HG02759 (cell line): Measurements from ENCODE around the gene KCNIP2.
A peak's percentile ranks its signal among the peaks of the same experiment; 100 is the strongest.

Experiments
- ATAC-seq: cut with Tn5 transposase; IDR thresholded peaks from one replicate; pipeline ENCODE4 v1.9.1; 2021; ENCODE audit warnings: mild to moderate bottlenecking, moderate library complexity; ENCODE audit not compliant: unreplicated experiment

The KCNIP2 gene

DNA sequence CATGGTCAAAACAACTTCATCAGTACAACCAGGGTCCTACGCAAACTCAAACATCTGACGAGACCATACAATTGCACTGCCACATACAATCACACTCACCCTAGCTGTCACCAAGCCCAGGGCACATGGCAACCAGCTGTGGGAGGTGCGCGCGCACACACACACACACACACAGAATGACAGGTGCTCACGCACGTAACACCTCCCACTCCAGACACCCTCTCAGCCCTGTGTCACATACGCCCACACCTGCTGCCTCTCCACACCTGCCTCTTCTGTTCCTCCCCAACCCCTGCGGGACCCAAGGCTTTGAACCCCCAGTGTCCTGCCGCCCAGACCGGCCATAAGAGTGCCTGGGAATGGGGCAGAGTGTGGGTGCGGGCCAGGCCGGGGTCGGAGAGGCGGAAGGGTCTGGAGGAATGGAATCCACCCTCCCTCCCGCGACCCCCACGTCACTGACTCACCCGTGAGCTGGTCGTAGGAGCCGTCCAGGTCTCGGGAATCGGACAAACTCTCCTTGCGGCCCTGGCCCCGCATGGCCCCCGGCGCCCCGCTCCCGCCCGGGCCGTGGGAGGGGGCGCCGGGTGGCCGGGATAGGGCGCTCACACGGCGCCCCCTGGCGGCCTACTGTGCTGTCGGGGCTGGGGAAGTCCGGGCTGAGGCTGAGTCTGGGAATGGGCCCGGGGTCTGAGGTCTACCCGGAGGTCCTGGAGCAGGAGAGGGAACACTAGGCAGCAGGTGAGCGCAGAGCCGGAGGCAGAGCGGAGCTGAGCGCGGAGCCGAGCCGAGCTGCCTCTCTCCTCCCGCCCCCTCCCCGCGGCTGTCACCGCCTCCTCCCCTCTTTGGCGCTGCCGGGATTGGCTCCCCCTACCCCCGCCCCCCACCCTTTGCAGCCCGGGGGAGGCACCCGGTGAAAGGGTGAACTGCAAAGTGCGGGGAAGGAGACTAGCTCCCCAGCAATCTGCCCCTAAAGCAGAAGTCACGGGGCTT is at the start of gene KCNIP2:
TSS of gene KCNIP2 (minus strand) at position 769 of the 990 bp plus-strand sequence. CDS start at position 537, 232 bp downstream.
- no peak for ATAC-seq

DNA sequence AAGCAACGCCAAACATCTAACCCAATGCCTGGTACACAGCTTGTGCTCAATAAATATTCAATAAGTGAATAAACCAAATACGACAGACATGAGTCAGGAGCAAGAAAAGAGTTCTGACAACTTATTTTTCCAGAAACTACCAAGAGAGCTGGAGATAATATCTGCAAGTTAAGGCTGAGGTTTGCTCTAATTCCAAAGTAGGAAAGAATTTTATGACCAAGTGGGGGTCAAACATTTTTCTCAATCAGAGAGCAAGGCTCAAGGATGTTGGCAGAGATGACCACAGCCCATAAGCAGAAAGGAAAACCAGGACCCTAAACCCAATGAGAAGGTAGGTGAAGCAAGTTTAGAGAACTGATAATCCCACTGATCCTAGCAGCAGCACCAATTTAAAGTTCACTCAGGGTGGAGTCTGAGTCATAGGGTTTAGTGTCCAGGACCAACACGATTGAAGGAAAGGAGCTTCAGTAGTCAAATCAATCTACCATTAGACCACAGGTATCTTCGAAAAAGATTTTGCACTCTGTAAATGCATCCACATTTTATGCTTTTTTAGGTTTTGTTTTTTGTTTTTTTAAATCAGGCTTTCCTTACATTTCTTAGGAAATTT is 49.3 kb upstream of the KCNIP2 start:
- ATAC-seq, result no peak

GRCh38 chr10:101889256-101890210 is 45.9 kb upstream of the KCNIP2 start:
- peak; percentile 67 for ATAC-seq

GRCh38 chr10:101888251-101888949 is 44.8 kb upstream of the KCNIP2 start:
- no peak for ATAC-seq

DNA sequence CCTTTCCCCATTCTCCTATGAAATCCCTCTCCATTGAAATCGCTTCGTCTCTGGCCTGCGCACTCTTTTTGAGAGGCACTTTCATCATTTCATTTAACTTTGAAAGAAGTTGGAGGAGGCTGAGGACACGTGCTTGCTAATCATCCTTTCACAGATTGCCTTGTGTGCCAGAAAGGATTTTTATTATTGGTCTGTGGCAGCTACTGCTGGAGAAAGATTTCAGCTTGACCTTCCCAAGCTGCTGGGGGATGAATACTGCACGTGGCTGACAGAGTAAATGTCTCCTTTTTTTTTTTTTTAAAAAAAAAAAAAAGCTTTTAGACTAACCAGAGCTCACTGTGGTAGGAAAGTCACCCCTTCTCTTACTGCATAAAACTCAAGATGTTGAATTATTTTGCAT is 44.2 kb upstream of the KCNIP2 start:
- no peak for ATAC-seq

- ATAC-seq, result no peak
These were observed 43.1 kb upstream of the KCNIP2 start for GRCh38 chr10:101886521-101887312.

GRCh38 chr10:101881036-101881774 is 37.6 kb upstream of the KCNIP2 start:
- ATAC-seq, result no peak

GRCh38 chr10:101880232-101880573 is 36.6 kb upstream of the KCNIP2 start:
- ATAC-seq, result no peak

GRCh38 chr10:101879456-101880231 is 36.0 kb upstream of the KCNIP2 start:
- no peak for ATAC-seq

DNA sequence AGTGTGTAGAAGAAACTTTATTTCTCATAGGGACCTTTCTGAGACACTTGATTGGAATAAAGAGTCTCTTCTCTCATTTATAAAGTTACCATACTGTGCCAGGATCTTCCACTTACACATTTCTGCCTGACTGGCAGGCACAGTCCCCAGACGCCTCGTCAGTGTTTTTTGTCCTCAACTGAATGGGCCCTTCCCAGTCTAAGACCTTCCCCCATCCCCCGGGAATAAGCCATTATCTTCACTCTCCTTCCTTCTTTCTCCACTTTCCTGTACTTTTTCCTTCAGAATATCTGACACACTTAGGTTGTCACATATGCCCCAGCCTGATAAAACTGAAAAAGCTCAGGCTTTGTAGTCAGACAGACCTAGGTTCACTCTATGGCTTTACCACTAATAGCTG is 35.3 kb upstream of the KCNIP2 start:
- ATAC-seq, result no peak

DNA sequence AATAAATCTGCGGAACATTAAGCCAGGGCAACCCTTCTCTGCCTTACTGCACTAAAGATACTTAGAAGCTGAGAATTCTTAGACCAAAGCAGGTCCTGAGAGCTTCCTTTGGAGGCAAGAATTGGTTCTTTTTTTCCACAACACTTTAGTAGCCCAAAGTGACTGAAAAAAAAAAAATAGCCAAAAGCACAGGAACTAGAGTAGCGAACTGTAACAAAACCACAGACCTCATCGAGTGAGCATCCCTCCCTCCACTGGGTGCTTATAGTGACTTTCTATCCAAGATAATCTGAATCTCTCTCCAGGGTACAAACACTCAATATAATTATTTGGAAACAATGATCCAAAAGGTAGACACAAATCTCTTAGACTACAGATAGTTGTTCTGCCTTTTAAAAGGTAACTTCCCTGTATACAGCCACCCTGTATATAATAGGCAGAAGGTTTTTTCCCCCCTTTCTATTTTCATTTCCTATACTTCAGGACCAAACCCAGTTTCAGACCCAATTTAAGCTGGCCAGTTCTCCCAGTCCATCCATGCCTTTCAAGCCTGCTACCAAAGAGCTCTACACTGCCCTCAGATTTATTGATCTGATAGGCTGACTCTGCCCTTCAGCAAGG is 31.6 kb upstream of the KCNIP2 start:
- ATAC-seq, result no peak

- ATAC-seq, result no peak
These were observed 30.7 kb upstream of the KCNIP2 start for GRCh38 chr10:101874252-101874651.

GRCh38 chr10:101867931-101868330 is 24.3 kb upstream of the KCNIP2 start:
- ATAC-seq, result no peak

GRCh38 chr10:101859530-101859929 is 15.9 kb upstream of the KCNIP2 start:
- peak; percentile 17 for ATAC-seq

DNA sequence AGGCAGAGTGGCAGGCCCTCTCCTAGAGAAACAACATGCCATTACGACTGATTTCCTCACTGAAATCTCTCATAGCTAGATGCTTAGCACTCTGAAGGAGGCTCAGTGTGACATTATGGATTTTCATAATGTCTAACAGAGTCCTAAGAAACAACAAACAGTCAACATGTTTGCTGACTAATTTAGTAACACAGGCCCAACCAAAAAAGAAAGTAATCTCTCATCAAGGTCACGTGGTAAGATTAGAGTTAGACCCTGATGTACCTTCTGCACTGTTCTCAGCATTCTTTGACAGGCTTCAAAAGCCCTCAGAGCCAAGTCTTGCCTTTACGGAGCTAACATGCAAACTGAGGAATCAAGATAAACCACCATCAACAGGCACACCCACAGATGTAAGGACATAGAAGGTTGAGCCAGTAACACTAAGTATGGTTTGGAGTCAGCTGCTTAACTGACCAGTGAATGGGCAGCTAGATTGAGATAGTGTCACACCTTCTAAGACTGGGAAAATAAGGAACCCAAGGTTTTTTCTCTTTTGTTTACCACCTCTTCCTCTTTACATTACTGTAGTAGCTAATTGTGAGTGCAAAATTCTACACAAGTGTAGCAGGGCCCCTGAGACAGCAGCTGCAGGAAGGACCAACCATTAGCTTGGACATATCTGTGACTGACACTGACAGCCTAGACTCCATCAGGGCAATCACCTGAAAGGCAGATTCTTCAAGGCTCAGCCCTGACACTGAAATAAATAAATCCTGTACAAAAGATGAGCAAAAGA is 15.3 kb upstream of the KCNIP2 start:
- ATAC-seq, result peak; percentile 75

DNA sequence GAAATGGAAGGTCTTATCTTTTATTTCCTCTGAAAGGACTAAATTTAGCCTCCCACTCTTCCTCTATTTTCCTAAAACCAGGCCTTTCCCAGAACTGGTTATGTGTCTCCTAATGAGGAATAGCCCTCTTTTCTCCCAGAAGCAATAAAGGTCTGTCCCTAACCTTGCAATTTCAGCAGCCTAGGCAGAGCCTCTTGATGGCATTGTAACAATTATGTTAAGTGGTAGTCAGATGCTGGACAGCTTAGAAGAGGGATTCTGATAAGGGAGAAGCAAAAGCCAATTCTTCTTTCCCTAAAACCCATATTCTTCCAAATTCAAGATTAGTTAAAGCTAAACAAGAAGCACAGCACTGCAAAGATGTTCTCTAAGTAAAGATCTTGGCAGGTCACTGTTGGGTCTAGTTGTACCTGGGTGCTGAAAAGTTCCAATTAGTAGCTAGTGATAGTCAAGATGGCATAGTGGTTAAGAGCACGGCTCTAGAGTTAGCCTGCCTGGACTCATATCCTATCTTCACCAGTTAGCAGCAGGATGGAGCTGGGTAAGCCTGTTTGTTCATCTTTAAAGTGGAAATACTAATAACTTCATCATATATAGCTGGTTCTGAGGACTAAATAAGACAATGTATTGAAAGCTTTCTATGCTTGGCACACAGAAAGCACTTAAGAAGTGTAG is 14.3 kb upstream of the KCNIP2 start:
- ATAC-seq, result no peak
